ENCODE data around the gene PMVK. TPM values are rescaled to one million over a fixed set of nuclear protein-coding genes. Genes with fewer than 3 reads are reported as not detected.

Gene PMVK
- total and polyA plus RNA-seq, 2 of the 8 experiments (the other 6 are each of a cell fraction or from before 2014, with no cell fraction given) = 23.8 to 26.5 TPM

DNA sequence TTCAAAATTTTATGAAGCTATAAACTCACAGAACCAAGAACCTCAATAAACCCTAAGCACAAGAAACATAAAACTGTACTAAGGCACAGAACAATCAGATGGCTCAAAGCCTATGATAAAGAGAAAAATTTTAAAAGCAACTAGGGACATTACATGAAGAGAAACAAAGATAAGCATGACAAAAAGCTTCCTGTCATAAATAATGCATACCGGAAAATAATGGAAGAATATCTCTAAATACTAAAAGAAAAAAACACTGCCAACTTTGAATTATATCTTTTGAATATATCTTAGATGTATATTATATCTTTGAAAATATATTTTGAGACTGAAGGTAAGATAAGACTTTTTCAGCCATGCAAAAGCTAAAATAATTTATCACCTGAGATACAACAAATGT lies 45.1 kb downstream of the PMVK start:
- POLR2A ChIA-PET (ENCODE audit: partially characterized antibody) = interaction anchor here (0.9 kb wide), 1 partner anchor 13 kb away, joined by 3 read pairs; no protein-coding TSS in a partner anchor
- TF ChIP-seq TCF12 (IDR thresholded peaks at IDR 0.05; ENCODE audit: low read depth, low read length) (no peak), NRF1 (IDR thresholded peaks at IDR 0.05; ENCODE audit: low read depth, low read length) (no peak), TBP (IDR thresholded peaks at IDR 0.05; ENCODE audit: low read depth, low read length) (no peak), CTBP2 (IDR thresholded peaks at IDR 0.05; ENCODE audit: borderline replicate concordance, insufficient read depth, insufficient read length, low read length) (no peak), POLR2AphosphoS5 (IDR thresholded peaks at IDR 0.05; ENCODE audit: low read depth, low read length) (no peak), SUZ12 (IDR thresholded peaks at IDR 0.05; ENCODE audit: low read length) (no peak), PHF8 (conservative IDR thresholded peaks at IDR 0.05; ENCODE audit: low read depth, low read length) (no peak), POLR2A (IDR thresholded peaks at IDR 0.05; ENCODE audit: control extremely low read depth in 1 of 2, low read depth in 2 of 2, low read length in 2 of 2) (no peak)
- TF ChIP-seq, protein P1, sequence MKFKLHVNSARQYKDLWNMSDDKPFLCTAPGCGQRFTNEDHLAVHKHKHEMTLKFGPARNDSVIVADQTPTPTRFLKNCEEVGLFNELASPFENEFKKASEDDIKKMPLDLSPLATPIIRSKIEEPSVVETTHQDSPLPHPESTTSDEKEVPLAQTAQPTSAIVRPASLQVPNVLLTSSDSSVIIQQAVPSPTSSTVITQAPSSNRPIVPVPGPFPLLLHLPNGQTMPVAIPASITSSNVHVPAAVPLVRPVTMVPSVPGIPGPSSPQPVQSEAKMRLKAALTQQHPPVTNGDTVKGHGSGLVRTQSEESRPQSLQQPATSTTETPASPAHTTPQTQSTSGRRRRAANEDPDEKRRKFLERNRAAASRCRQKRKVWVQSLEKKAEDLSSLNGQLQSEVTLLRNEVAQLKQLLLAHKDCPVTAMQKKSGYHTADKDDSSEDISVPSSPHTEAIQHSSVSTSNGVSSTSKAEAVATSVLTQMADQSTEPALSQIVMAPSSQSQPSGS (IDR thresholded peaks at IDR 0.05; ENCODE audit: low read length) = no peak
- TF ChIP-seq, protein P2, sequence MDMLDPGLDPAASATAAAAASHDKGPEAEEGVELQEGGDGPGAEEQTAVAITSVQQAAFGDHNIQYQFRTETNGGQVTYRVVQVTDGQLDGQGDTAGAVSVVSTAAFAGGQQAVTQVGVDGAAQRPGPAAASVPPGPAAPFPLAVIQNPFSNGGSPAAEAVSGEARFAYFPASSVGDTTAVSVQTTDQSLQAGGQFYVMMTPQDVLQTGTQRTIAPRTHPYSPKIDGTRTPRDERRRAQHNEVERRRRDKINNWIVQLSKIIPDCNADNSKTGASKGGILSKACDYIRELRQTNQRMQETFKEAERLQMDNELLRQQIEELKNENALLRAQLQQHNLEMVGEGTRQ (IDR thresholded peaks at IDR 0.05; ENCODE audit: low read length) = no peak
- Histone ChIP-seq H3K9me3 (ENCODE audit: insufficient read depth in 2 of 2, low read depth in 1 of 2, low read length in 1 of 2) (peaks cover 0 to 4% of the 10 kb centered on the region in 2 experiments; a peak in 1 of 4 replicates), H3K4me3 (ENCODE audit: extremely low read depth in 1 of 4, insufficient read depth in 2 of 4, low read depth in 3 of 4, low read length in 4 of 4) (no peak overlapping the region), H2AK5ac (ENCODE audit: low read depth, low read length) (no peak overlapping the region), H3K23me2 (ENCODE audit: low read depth, low read length) (no peaks in the 10 kb centered on the region), H2BK12ac (ENCODE audit: low read depth, low read length) (no peak overlapping the region), H4K5ac (ENCODE audit: insufficient read length, low read depth, low read length) (no peak overlapping the region), H3K23ac (ENCODE audit: insufficient read length) (no peak overlapping the region), H4K20me1 (replicated peaks in 1 of 2; ENCODE audit: control insufficient read depth in 1 of 2, insufficient read depth in 2 of 2, low read length in 2 of 2) (no peaks in the 10 kb centered on the region), H2BK20ac (ENCODE audit: low read length) (no peak overlapping the region), H3K9ac (replicated peaks in 1 of 4; ENCODE audit: extremely low read depth in 1 of 4, low read depth in 3 of 4, low read length in 3 of 4) (no peak overlapping the region), H3K56ac (replicated peaks; ENCODE audit: insufficient read length, low read depth, low read length) (no peak overlapping the region), H3K36me3 (ENCODE audit: control insufficient read depth in 2 of 4, insufficient read depth in 4 of 4, low read length in 3 of 4) (no peaks in the 10 kb centered on the region), H3K18ac (ENCODE audit: extremely low read depth, low read length) (no peak overlapping the region), H2BK120ac (replicated peaks; ENCODE audit: low read depth, low read length) (no peak overlapping the region), H3K4me2 (ENCODE audit: insufficient read depth in 1 of 2, low read depth in 2 of 2, low read length in 2 of 2) (no peak overlapping the region), H3K4me1 (replicated peaks in 1 of 4; ENCODE audit: control insufficient read depth in 3 of 4, insufficient read depth in 4 of 4, low read length in 3 of 4) (no peaks in the 10 kb centered on the region), H3K14ac (ENCODE audit: insufficient read length) (no peak overlapping the region), H2BK5ac (ENCODE audit: low read depth, low read length) (no peak overlapping the region), H3K27ac (ENCODE audit: low read depth, low read length) (no peak overlapping the region), H3K4ac (replicated peaks; ENCODE audit: insufficient read length, low read depth, low read length) (no peak overlapping the region), H2BK15ac (ENCODE audit: low read length) (no peak overlapping the region), H3K27me3 (replicated peaks in 1 of 4; ENCODE audit: control insufficient read depth in 3 of 4, extremely low read depth in 1 of 4, insufficient read depth in 3 of 4, low read length in 3 of 4) (0 out of 7 replicates have a peak, but pooled peaks cover 0 to 2% (median 0%) of the 10 kb centered on the region in 4 experiments), H3K79me2 (ENCODE audit: control insufficient read depth in 1 of 2, insufficient read depth in 2 of 2, low read length in 2 of 2) (no peaks in the 10 kb centered on the region), H3K79me1 (ENCODE audit: low read depth, low read length) (no peaks in the 10 kb centered on the region), H4K91ac (replicated peaks; ENCODE audit: insufficient read length, low read length) (no peak overlapping the region), H2AFZ (ENCODE audit: low read length) (no peak overlapping the region), H4K8ac (ENCODE audit: extremely low read depth, insufficient read depth, low read length) (no peak overlapping the region)
- 88% methylated on average over 1 of the region's 1 CpG; no CpG with 5 or more reads in 1 of the 2 experiments for WGBS, 2 experiments (ENCODE audit: extremely low coverage in 1 of 2, insufficient coverage in 1 of 2, insufficient read length in 1 of 2, insufficient replicate concordance in 2 of 2, low coverage in 1 of 2, low lambda C conversion rate in 2 of 2, missing lambda C conversion rate in 1 of 2)
- no peak for FAIRE-seq
- CTCF ChIA-PET (ENCODE audit: partially characterized antibody) = interaction anchor here (1.1 to 1.7 kb wide), 9 partner anchors 10 to 116 kb away, joined by 3 to 10 read pairs (median 3); no protein-coding TSS in a partner anchor
- no peak for DNase-seq (ENCODE audit: low read depth in 1 of 2, low spot score in 2 of 2)

All from H1 (cell line).